IPS DF 4.7 (cell line): ENCODE measurements around the gene RIN3.

Experiments
- DNase-seq: peaks from one replicate; pipeline ENCODE4 v3.0.0-alpha.2; 2013; ENCODE audit warnings: low spot score; ENCODE audit errors: extremely low read depth

Gene RIN3

GRCh38 chr14:92484132-92484823, 29.3 kb upstream of the RIN3 start:
- no peak for DNase-seq

GRCh38 chr14:92486881-92487280, 26.7 kb upstream of the RIN3 start:
- no peak for DNase-seq

DNA sequence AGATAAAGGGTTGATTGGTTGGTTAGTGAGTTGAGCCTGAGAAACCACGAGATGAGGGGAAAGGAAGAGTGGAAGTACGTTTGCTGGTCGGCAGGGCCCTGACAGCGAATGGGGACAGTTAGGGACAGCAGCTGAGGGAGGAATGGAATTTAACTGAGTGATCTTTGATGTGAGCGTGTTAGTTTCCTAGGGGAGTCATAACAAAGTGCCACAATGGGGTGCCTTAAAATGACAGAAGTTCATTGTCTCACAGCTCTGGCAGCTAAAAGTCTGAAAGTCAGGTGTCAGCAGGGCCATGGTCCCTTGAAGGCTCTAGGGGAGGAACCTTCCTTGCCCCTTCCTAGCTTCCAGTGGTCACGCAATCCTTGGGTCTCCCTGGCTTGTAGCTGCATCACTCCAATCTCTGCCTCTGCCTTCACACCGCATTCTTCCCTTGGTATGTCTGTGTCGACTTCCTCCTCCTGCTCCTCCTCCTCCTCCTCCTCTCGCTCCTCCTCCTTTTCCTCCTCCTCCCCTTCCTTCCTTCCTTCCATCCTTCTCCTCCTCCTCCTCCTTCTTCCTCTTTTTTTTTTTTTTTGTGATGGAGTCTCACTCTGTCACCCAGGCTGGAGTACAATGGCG, 26.0 kb upstream of the RIN3 start:
- DNase-seq, result no peak

DNA sequence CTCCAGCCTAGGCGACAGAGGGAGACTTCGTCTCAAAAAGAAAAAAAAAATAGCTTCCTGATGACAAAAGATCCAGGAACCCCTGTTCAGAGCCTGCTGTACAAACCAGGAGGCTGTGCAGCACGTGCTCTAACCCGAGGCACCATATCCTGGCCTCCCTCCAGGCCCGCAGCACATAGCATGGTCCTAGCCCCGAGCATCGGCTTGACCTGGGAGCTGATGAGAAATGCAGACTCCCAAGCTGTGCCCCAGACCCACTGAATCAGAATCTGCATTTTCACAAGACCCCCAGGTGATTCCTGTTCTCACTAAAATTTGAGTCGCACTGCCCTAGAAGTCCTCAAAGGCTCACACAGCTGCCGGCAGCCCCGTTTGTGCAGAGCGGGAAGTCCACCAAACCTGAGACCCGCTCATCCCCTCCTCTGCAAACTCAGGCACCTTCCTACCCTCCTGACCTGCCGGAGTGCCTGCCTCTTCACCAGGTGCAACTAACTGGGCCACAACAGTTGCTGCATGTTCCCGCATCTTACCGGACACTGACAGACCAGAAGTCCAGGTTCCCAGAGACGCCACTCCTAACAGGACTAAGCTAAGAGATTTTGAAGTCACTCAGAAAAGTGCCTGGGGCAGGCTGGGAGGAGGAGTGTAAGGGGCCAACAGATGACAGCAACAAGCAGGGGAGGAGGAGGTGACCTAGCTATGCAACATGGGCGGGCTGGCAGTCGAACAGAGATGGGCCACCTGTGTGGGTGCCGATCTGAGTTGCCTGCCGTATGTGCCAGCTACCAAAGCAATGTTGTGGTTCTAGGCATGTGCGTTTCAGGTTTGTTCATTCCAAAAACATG, 24.0 kb upstream of the RIN3 start:
- no peak for DNase-seq

GRCh38 chr14:92490239-92490959, 23.2 kb upstream of the RIN3 start:
- no peak for DNase-seq

DNA sequence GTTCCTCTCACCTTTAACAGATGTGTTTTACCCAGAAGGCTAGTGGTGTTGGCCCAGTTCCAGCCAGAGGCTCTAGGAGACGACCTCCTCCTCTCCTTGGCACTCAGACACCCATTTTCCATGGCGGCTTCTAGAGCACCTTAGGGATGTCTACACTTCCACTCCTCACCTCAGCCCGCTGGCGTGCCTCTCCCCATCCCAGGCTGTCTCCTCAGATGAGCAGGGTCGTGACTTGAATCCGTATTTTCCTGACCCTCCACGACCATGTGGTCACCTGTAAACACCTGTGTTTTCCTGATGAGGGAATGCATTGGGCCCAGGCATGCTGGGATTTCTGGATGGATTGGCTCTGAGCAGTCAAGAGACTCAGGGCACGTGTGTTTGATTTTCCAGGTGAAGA, 21.8 kb upstream of the RIN3 start:
- no peak for DNase-seq

- no peak for DNase-seq
These were observed 21.3 kb upstream of the RIN3 start for GRCh38 chr14:92492258-92492657.

GRCh38 chr14:92493024-92493423, 20.6 kb upstream of the RIN3 start:
- no peak for DNase-seq

- DNase-seq, result no peak
These were observed 20.1 kb upstream of the RIN3 start for GRCh38 chr14:92493492-92493891.

GRCh38 chr14:92494512-92494911, 19.1 kb upstream of the RIN3 start:
- DNase-seq, result no peak

DNA sequence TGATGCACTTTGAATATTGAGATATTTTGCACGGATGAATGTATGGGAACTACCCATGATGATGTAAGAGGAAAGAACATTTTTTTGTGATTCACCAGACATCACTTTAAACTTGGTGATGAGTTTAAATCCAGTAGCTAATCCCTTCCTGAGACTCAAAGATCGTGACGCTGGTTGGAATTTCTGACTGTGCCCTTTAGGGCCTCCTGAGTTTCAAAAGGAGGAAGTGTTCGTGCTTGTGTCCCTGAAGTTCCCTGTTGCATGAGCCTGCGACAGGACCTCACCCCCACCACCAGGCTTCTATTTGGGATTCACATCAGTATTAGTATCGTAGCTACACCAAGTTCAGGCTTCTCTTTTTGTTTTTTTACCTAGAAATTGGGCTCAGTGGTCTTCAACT, 18.6 kb upstream of the RIN3 start:
- DNase-seq, result no peak

- no peak for DNase-seq
These were observed 17.3 kb upstream of the RIN3 start for GRCh38 chr14:92496191-92496857.

DNA sequence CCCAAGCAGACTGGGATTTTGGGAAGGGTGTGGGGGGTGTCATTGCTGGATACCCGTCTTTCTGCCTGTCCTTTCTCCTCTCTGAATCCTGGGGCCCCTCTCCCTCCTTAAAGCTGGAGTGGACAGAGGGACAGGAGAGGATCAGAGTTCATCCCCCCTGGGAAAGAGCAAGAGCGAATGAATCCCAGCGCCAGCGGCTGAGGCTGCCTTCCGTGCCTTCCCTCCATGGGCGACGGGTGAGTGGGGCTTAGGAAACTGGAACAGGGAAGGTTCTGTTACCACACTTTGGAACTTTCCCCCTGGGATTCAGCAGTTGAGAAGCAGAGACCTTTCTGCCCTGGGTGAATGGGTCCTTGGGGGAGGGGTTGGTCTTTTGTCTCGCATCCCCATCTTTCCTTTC, 16.2 kb upstream of the RIN3 start:
- DNase-seq, result no peak

DNA sequence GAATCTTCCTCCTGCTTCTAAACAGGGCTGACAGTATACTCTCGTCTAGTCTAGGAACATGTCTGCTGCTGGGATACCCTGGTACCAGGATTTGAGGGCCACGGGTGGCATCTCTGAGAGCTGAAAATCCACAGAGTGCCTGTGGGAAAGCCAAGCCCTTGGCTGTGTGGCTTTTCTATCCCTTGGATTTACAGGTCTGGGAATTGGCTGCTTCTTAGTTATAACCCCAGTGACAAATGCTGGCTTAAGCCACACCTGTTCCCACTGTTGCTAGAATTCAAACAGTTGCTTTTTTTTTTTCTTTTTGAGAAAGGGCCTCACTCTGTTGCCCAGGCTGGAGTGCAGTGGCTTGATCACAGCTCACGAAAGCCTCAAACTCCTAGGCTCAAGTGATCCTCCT, 14.3 kb upstream of the RIN3 start:
- DNase-seq, result no peak

DNA sequence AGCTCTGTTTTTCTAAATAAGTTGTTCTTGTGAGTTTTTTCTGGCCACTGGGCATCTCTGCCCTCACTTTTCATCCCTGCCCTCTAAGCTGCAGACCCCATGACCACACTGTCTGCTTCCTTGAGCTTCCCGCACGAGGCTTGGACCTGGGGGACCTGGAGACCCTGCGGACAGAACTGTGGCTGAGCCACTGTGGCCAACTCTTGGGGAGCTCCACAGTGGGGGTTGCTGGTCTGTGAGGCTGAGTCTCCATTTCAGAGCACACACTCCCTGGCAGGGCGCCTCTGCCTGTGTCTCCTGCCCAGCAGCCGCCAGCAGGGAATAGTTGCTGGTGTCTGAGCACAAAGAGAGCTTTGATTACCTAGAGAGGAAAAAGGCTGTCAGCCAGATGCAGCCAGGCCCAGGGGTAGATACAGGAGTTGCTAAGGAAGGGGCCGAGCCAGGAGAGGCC, 13.1 kb upstream of the RIN3 start:
- no peak for DNase-seq

DNA sequence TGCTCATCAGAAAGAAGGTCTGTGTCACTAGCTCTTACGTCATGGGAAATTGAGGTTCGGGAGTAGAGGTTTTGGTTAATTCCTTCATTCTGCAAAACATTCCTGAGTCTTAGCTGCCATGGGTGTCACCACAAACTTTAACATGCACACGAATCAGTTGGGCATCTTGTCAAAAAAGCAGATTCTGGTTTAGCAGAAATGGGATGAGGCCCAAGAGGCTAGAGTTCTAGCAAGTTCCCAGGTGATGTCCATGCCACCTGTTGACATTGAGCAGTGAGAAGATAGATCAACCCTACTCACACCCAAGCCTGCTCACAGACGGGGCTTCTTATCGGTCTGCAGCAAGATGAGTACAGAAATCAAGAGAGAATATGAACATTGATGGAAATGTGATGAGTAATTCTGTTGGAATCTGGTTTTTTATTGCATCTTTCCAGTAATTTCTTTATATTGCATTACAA, 11.7 kb upstream of the RIN3 start:
- no peak for DNase-seq

DNA sequence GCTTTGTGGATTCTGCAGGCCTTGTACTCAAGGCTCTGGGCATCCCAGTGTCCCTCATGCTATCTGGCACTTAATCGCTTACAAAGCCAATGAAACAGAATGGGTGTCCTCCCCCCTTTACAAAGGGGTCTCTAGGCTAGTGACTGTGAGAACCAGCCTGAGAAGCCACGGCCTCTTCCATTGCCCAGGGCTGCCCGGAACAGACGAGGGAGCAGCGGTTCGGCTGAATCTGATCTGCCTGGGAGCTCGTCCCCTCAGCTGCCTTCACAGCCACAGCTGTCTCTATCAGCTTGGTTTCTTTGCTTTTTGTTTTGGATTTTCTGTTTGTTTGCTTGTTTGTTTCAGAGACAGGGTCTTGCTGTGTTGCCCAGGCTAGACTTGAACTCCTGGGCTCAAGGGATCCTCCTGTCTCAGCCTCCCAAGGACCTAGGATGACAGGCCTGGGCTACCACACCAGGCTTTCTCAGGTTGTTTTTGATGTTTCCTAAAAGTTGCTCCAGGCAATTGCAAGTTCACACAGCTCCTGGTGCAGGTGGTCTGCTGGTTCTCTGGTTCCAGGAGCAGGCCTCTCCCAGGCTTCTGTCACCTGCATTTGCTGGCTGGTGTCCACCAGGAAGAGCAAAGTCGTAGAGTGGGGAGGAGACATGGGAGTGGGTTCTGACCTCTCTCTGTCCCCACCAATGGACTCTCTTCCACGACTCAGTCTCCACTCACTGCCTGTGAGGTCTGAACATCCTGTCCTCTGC, 10.9 kb upstream of the RIN3 start:
- DNase-seq, result no peak

GRCh38 chr14:92503756-92504491, 9.7 kb upstream of the RIN3 start:
- DNase-seq, result no peak

GRCh38 chr14:92505826-92506225, 7.8 kb upstream of the RIN3 start:
- DNase-seq, result no peak

- no peak for DNase-seq
These were observed 7.3 kb upstream of the RIN3 start for GRCh38 chr14:92506231-92506630.
